ENCODE measurements around the gene ACTR3C. TPM values are rescaled to one million over a fixed set of nuclear protein-coding genes. Genes with fewer than 3 reads are reported as not detected.

ACTR3C gene
- total RNA-seq, 1 experiment from 2014 or later = 2.2 TPM

- no peak for DNase-seq
- no peaks in the 10 kb centered on the region for H3K79me2 ChIP-seq (ENCODE audit: insufficient read depth, low read length)
- no peak overlapping the region for H2BK15ac ChIP-seq (ENCODE audit: low read depth, low read length)
- H3K9ac ChIP-seq (ENCODE audit: extremely low read depth, insufficient read length, low read length) = no peak overlapping the region
- H3K56ac ChIP-seq (ENCODE audit: insufficient read length, low read depth, low read length) = no peak overlapping the region
- Mint-ChIP-seq H3K9me3 (peaks cover 4 to 7% of the 10 kb centered on the region in 2 experiments; a peak in 3 of 5 replicates), H3K27ac (no peak overlapping the region; a peak in 1 of 7 replicates), H3K36me3 (ENCODE audit: insufficient read depth in 1 of 3, low read depth in 3 of 3) (peaks cover 0 to 4% (median 0%) of the 10 kb centered on the region in 3 experiments; a peak in 1 of 7 replicates), H3K4me3 (no peak overlapping the region; a peak in 1 of 5 replicates), H3K4me1 (peaks cover 33 to 45% of the 10 kb centered on the region in 2 experiments), H3K27me3 (ENCODE audit: low read depth) (peaks cover 1% of the 10 kb centered on the region)
- no peaks in the 10 kb centered on the region for H3K27me3 ChIP-seq (ENCODE audit: insufficient read depth, low read length)
- H3K79me1 ChIP-seq (ENCODE audit: insufficient read depth, low read depth, low read length, poor library complexity, severe bottlenecking) = no peaks in the 10 kb centered on the region
- H3K27ac ChIP-seq (ENCODE audit: insufficient read length, low read depth, low read length) = no peak overlapping the region
- H3K18ac ChIP-seq (ENCODE audit: insufficient read length, low read depth, low read length) = no peak overlapping the region
- no peaks in the 10 kb centered on the region for H3K9me3 ChIP-seq (ENCODE audit: control insufficient read depth, low read depth, low read length)
- H3K14ac ChIP-seq (ENCODE audit: insufficient read depth, low read length) = no peak overlapping the region
- no CpG with 5 or more reads among the region's 5 CpGs for WGBS (ENCODE audit: extremely low coverage, insufficient read length, low lambda C conversion rate)
- H2BK20ac ChIP-seq (ENCODE audit: low read depth, low read length, poor library complexity, severe bottlenecking) = no peak overlapping the region
- no peak overlapping the region for H3K23ac ChIP-seq (ENCODE audit: insufficient read length, low read depth, low read length)
- no peak overlapping the region for H3T11ph ChIP-seq (ENCODE audit: low read length)
- no peak overlapping the region for H4K5ac ChIP-seq (ENCODE audit: insufficient read length, low read depth, low read length)
- no peak overlapping the region for H2AK5ac ChIP-seq (ENCODE audit: insufficient read length, low read length)
- no peak overlapping the region for H4K91ac ChIP-seq (ENCODE audit: insufficient read length, low read depth, low read length)
- H2BK120ac ChIP-seq (ENCODE audit: low read depth, low read length, poor library complexity, severe bottlenecking) = no peak overlapping the region
- H3K23me2 ChIP-seq (ENCODE audit: insufficient read length, low read depth, low read length, poor library complexity, severe bottlenecking) = no peaks in the 10 kb centered on the region
- no peak overlapping the region for H2BK12ac ChIP-seq (ENCODE audit: insufficient read length, low read depth, low read length)
- no peak overlapping the region for H4K8ac ChIP-seq (replicated peaks; ENCODE audit: insufficient read length, low read depth, low read length)
- no peak overlapping the region for H2BK5ac ChIP-seq (ENCODE audit: insufficient read length, low read length)
- no peak overlapping the region for H3K4ac ChIP-seq (ENCODE audit: low read depth, low read length)
- H4K20me1 ChIP-seq (ENCODE audit: control insufficient read depth, insufficient read depth, insufficient read length) = no peaks in the 10 kb centered on the region
- H2AFZ ChIP-seq (ENCODE audit: low read length) = no peak overlapping the region
- no peak overlapping the region for H3K4me2 ChIP-seq (ENCODE audit: insufficient read depth, insufficient read length, low read length)
- H3K4me1 ChIP-seq (ENCODE audit: insufficient read depth, low read length) = 0 out of 2 replicates have a peak, but pooled peaks cover 3% of the 10 kb centered on the region
- no peak for TF ChIP-seq CTCF (conservative IDR thresholded peaks at IDR 0.05)
Measured at GRCh38 chr7:150360363-150361058, 37.2 kb upstream of the ACTR3C start.

Measured in H9 (cell line).